ENCODE measurements around the gene SPEF2.

DNA sequence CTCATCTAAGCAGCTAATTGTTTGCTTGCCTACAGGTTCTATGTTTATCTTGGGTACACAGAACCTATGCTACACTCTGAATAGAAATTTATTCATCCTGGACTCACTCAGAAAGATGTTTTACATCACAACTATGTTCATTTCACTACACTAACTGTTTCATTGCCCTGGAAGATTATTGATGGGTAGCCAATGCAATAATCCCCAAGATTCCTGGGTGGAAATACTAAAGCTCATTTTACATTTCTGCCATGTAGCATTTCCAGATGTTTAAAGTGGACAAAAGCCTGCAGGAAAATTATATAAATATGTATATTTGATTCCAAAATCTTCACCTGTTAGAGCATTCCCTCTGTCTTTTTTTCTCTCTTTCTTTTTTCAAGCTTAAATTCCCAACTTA is 187.2 kb downstream of the SPEF2 start:
- TF ChIP-seq, protein P1, sequence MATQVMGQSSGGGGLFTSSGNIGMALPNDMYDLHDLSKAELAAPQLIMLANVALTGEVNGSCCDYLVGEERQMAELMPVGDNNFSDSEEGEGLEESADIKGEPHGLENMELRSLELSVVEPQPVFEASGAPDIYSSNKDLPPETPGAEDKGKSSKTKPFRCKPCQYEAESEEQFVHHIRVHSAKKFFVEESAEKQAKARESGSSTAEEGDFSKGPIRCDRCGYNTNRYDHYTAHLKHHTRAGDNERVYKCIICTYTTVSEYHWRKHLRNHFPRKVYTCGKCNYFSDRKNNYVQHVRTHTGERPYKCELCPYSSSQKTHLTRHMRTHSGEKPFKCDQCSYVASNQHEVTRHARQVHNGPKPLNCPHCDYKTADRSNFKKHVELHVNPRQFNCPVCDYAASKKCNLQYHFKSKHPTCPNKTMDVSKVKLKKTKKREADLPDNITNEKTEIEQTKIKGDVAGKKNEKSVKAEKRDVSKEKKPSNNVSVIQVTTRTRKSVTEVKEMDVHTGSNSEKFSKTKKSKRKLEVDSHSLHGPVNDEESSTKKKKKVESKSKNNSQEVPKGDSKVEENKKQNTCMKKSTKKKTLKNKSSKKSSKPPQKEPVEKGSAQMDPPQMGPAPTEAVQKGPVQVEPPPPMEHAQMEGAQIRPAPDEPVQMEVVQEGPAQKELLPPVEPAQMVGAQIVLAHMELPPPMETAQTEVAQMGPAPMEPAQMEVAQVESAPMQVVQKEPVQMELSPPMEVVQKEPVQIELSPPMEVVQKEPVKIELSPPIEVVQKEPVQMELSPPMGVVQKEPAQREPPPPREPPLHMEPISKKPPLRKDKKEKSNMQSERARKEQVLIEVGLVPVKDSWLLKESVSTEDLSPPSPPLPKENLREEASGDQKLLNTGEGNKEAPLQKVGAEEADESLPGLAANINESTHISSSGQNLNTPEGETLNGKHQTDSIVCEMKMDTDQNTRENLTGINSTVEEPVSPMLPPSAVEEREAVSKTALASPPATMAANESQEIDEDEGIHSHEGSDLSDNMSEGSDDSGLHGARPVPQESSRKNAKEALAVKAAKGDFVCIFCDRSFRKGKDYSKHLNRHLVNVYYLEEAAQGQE (IDR thresholded peaks at IDR 0.05; ENCODE audit: insufficient replicate concordance, low read depth) = no peak
- TF ChIP-seq, protein P2, sequence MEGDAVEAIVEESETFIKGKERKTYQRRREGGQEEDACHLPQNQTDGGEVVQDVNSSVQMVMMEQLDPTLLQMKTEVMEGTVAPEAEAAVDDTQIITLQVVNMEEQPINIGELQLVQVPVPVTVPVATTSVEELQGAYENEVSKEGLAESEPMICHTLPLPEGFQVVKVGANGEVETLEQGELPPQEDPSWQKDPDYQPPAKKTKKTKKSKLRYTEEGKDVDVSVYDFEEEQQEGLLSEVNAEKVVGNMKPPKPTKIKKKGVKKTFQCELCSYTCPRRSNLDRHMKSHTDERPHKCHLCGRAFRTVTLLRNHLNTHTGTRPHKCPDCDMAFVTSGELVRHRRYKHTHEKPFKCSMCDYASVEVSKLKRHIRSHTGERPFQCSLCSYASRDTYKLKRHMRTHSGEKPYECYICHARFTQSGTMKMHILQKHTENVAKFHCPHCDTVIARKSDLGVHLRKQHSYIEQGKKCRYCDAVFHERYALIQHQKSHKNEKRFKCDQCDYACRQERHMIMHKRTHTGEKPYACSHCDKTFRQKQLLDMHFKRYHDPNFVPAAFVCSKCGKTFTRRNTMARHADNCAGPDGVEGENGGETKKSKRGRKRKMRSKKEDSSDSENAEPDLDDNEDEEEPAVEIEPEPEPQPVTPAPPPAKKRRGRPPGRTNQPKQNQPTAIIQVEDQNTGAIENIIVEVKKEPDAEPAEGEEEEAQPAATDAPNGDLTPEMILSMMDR (IDR thresholded peaks at IDR 0.05; ENCODE audit: insufficient read depth, low read length) = no peak
- no peak for TF ChIP-seq POLR2AphosphoS5 (IDR thresholded peaks at IDR 0.05; ENCODE audit: low read depth)
- no peak for TF ChIP-seq SPI1 (IDR thresholded peaks at IDR 0.05; ENCODE audit: borderline replicate concordance, low read depth)

All from HL-60 (cell line).